H1 (cell line): Measurements from ENCODE around the gene RBM17. TPM values are rescaled to one million over a fixed set of nuclear protein-coding genes. Genes with fewer than 3 reads are reported as not detected.

Experiments used
- CTCF ChIA-PET: fragments of 300-600 bp; sonication (Branson Sonifier 250); formaldehyde crosslinking; loops from one replicate; lab custom pipeline; 2021; ENCODE audit not compliant: partially characterized antibody; lab: Charles Lee
- POLR2A ChIA-PET: fragments of 300-600 bp; sonication (Branson Sonifier 250); formaldehyde crosslinking; loops from one replicate; lab custom pipeline; 2021; ENCODE audit warnings: inconsistent platforms; ENCODE audit not compliant: partially characterized antibody; lab: Charles Lee
- DNase-seq, 2 experiments: peaks; one replicate each; pipeline versions ENCODE4 v3.0.0 to v3.0.0-alpha.2; 2010 to 2022; ENCODE audit warnings: low spot score in 2 of 2, low read depth in 1 of 2, mixed read lengths in 1 of 2
- FAIRE-seq: peaks from 2 replicates; lab custom pipeline; 2011; peaks lifted over from hg19 to GRCh38; lab: Jason Lieb, UNC
- H2AFZ ChIP-seq: 2 replicates; pipeline ENCODE4 v1.8.1; 2012; ENCODE audit warnings: low read length, inconsistent platforms
- H2AK5ac ChIP-seq: 2 replicates; pipeline ENCODE4 v1.6.1; 2013; ENCODE audit warnings: low read depth, low read length
- H2BK120ac ChIP-seq: replicated peaks from 2 replicates; pipeline ENCODE3; 2013; ENCODE audit warnings: low read depth, low read length, inconsistent platforms
- H2BK12ac ChIP-seq: 2 replicates; pipeline ENCODE4 v1.6.1; 2013; ENCODE audit warnings: low read depth, low read length
- H2BK15ac ChIP-seq: 2 replicates; pipeline ENCODE4 v1.6.1; 2013; ENCODE audit warnings: low read length
- H2BK20ac ChIP-seq: 2 replicates; pipeline ENCODE4 v1.6.1; 2013; ENCODE audit warnings: low read length
- H2BK5ac ChIP-seq: 2 replicates; pipeline ENCODE4 v1.6.1; 2013; ENCODE audit warnings: low read depth, low read length
- H3K14ac ChIP-seq: 2 replicates; pipeline ENCODE4 v1.6.1; 2013; ENCODE audit warnings: inconsistent platforms; ENCODE audit not compliant: insufficient read length
- H3K18ac ChIP-seq: 2 replicates; pipeline ENCODE4 v1.6.1; 2013; ENCODE audit warnings: low read length; ENCODE audit errors: extremely low read depth
- H3K23ac ChIP-seq: 2 replicates; pipeline ENCODE4 v1.6.1; 2013; ENCODE audit warnings: inconsistent platforms; ENCODE audit not compliant: insufficient read length
- H3K23me2 ChIP-seq: 2 replicates; pipeline ENCODE4 v1.6.1; 2013; ENCODE audit warnings: low read depth, low read length
- H3K27ac ChIP-seq: 2 replicates; pipeline ENCODE4 v1.6.1; 2011; ENCODE audit warnings: low read depth, low read length, inconsistent platforms
- H3K27me3 ChIP-seq, 4 experiments: replicated peaks in 1 of 4; 1 replicate in 1 of 4; 2 replicates in 3 of 4; pipeline versions ENCODE4 v1.6.1 to v1.8.1; 2011 to 2013; ENCODE audit warnings: low read length in 3 of 4, mild to moderate bottlenecking in 3 of 4, inconsistent platforms in 2 of 4, mixed read lengths in 2 of 4, moderate library complexity in 1 of 4; ENCODE audit not compliant: control insufficient read depth in 3 of 4, insufficient read depth in 3 of 4; ENCODE audit errors: extremely low read depth in 1 of 4
- H3K36me3 ChIP-seq, 4 experiments: 2 replicates each; pipeline versions ENCODE4 v1.6.1 to v1.8.1; 2011 to 2013; ENCODE audit warnings: mild to moderate bottlenecking in 4 of 4, low read length in 3 of 4, moderate library complexity in 2 of 4, control low read depth in 1 of 4, inconsistent platforms in 1 of 4; ENCODE audit not compliant: insufficient read depth in 4 of 4, control insufficient read depth in 2 of 4
- H3K4ac ChIP-seq: replicated peaks from 2 replicates; pipeline ENCODE3; 2013; ENCODE audit warnings: low read length, low read depth, mixed read lengths, inconsistent platforms; ENCODE audit not compliant: insufficient read length
- H3K4me1 ChIP-seq, 4 experiments: replicated peaks in 1 of 4; 1 replicate in 1 of 4; 2 replicates in 3 of 4; pipeline versions ENCODE4 v1.6.1 to v1.8.1; 2011 to 2013; ENCODE audit warnings: low read length in 3 of 4, inconsistent platforms in 2 of 4, mixed read lengths in 1 of 4; ENCODE audit not compliant: insufficient read depth in 4 of 4, control insufficient read depth in 3 of 4
- H3K4me2 ChIP-seq, 2 experiments: 2 replicates each; pipeline versions ENCODE4 v1.6.1 to v1.8.1; 2011 to 2013; ENCODE audit warnings: low read depth in 2 of 2, low read length in 2 of 2, control low read depth in 1 of 2, inconsistent platforms in 1 of 2, mild to moderate bottlenecking in 1 of 2; ENCODE audit not compliant: insufficient read depth in 1 of 2
- H3K4me3 ChIP-seq, 4 experiments: fragments of 200-600, 300-600 bp in 1 of 4; sonication (generic), shearing (Covaris generic), sonication (Bioruptor Twin) in 1 of 4; 2 replicates each; pipeline versions ENCODE4 v1.5.1 to v1.8.1; 2011 to 2016; ENCODE audit warnings: low read length in 4 of 4, low read depth in 3 of 4, control low read depth in 2 of 4, inconsistent platforms in 2 of 4, mild to moderate bottlenecking in 2 of 4, mixed read lengths in 1 of 4, moderate library complexity in 1 of 4; ENCODE audit not compliant: insufficient read depth in 2 of 4; ENCODE audit errors: extremely low read depth in 1 of 4
- H3K56ac ChIP-seq: replicated peaks from 2 replicates; pipeline ENCODE3; 2013; ENCODE audit warnings: low read depth, mild to moderate bottlenecking, mixed read lengths, low read length, inconsistent platforms; ENCODE audit not compliant: insufficient read length
- H3K79me1 ChIP-seq: 2 replicates; pipeline ENCODE4 v1.6.1; 2013; ENCODE audit warnings: low read depth, low read length, control low read depth
- H3K79me2 ChIP-seq, 2 experiments: 2 replicates each; pipeline versions ENCODE4 v1.6.1 to v1.8.1; 2012 to 2013; ENCODE audit warnings: low read length in 2 of 2, mild to moderate bottlenecking in 2 of 2, inconsistent platforms in 1 of 2; ENCODE audit not compliant: insufficient read depth in 2 of 2, control insufficient read depth in 1 of 2
- H3K9ac ChIP-seq, 4 experiments: replicated peaks in 1 of 4; 1 replicate in 1 of 4; 2 replicates in 3 of 4; pipeline versions ENCODE4 v1.6.1 to v1.8.1; 2011 to 2013; ENCODE audit warnings: low read depth in 3 of 4, low read length in 3 of 4, control low read depth in 2 of 4, mild to moderate bottlenecking in 2 of 4, moderate library complexity in 2 of 4, inconsistent platforms in 1 of 4; ENCODE audit errors: extremely low read depth in 1 of 4
- H3K9me3 ChIP-seq, 2 experiments: 2 replicates each; pipeline versions ENCODE4 v1.6.1 to v1.8.1; 2012 to 2013; ENCODE audit warnings: mild to moderate bottlenecking in 2 of 2, moderate library complexity in 2 of 2, control low read depth in 1 of 2, inconsistent platforms in 1 of 2, low read depth in 1 of 2, low read length in 1 of 2, mixed read lengths in 1 of 2; ENCODE audit not compliant: insufficient read depth in 2 of 2
- H4K20me1 ChIP-seq, 2 experiments: replicated peaks in 1 of 2; 2 replicates each; pipeline versions ENCODE3 to v1.8.1; 2011 to 2013; ENCODE audit warnings: inconsistent platforms in 2 of 2, low read length in 2 of 2, mild to moderate bottlenecking in 1 of 2; ENCODE audit not compliant: insufficient read depth in 2 of 2, control insufficient read depth in 1 of 2
- H4K5ac ChIP-seq: 2 replicates; pipeline ENCODE4 v1.6.1; 2013; ENCODE audit warnings: low read length, low read depth, mixed read lengths, inconsistent platforms; ENCODE audit not compliant: insufficient read length
- H4K8ac ChIP-seq: 2 replicates; pipeline ENCODE4 v1.8.0; 2013; ENCODE audit warnings: mild to moderate bottlenecking, moderate library complexity, low read length, inconsistent platforms; ENCODE audit not compliant: insufficient read depth; ENCODE audit errors: extremely low read depth
- H4K91ac ChIP-seq: replicated peaks from 2 replicates; pipeline ENCODE3; 2013; ENCODE audit warnings: low read length, mixed read lengths, inconsistent platforms; ENCODE audit not compliant: insufficient read length
- CHD1 ChIP-seq: IDR thresholded peaks from 2 replicates; pipeline ENCODE4 v1.6.1; 2012; ENCODE audit warnings: low read depth, low read length, improper control_type of control experiment
- CTBP2 ChIP-seq: IDR thresholded peaks from 2 replicates; pipeline ENCODE4 v1.7.0; 2011; ENCODE audit warnings: borderline replicate concordance, mild to moderate bottlenecking, moderate library complexity, mixed read lengths, low read length; ENCODE audit not compliant: insufficient read depth, insufficient read length
- JUND ChIP-seq: IDR thresholded peaks from 2 replicates; pipeline ENCODE4 v1.6.1; 2011; ENCODE audit warnings: mild to moderate bottlenecking, improper control_type of control experiment, low read length
- MAFK ChIP-seq: IDR thresholded peaks from 2 replicates; pipeline ENCODE4 v1.6.1; 2012; ENCODE audit warnings: low read depth, mild to moderate bottlenecking, improper control_type of control experiment, low read length
- RNF2 ChIP-seq: fragments of 200-900, 300-1000 bp; sonication (generic); IDR thresholded peaks from 2 replicates; pipeline ENCODE4 v1.7.1; 2016; ENCODE audit warnings: borderline replicate concordance, low read depth, mild to moderate bottlenecking, antibody characterized with exemption, low read length; ENCODE audit not compliant: poor library complexity, severe bottlenecking; ENCODE audit errors: missing control alignments
- TAF7 ChIP-seq: optimal IDR thresholded peaks from 2 replicates; pipeline ENCODE3; 2011; ENCODE audit warnings: low read depth, mild to moderate bottlenecking, inconsistent platforms, low read length, moderate library complexity, borderline replicate concordance
- USF2 ChIP-seq: IDR thresholded peaks from 2 replicates; pipeline ENCODE4 v1.6.1; 2011; ENCODE audit warnings: low read length, improper control_type of control experiment
- WGBS, 2 experiments: shearing (Covaris generic) in 1 of 2; methylation state at CpG; one replicate each; pipeline versions ENCODE4 v1.1.6 to v1.1.7; 2013 to 2015; ENCODE audit warnings: low lambda C conversion rate in 2 of 2, mixed read lengths in 2 of 2, inconsistent platforms in 1 of 2, low coverage in 1 of 2, missing lambda C conversion rate in 1 of 2; ENCODE audit not compliant: insufficient replicate concordance in 2 of 2, insufficient coverage in 1 of 2, insufficient read length in 1 of 2; ENCODE audit errors: extremely low coverage in 1 of 2, missing lambda C conversion rate in 1 of 2; 5-methylcytosine and 5-hydroxymethylcytosine counted together
- polyA plus RNA-seq, 7 experiments: library from polyadenylated mRNA; depleted of rRNA in 3 of 7; stranded (reverse) in 5 of 7; unstranded in 2 of 7; fragments of >200 nt in 5 of 7; fragments of 200-250 nt in 2 of 7; gene quantifications; 1 replicate in 5 of 7; 2 replicates in 1 of 7; 4 replicates in 1 of 7; pipeline versions ENCODE4 v1.2.1 to v1.2.3, GENCODE V29; 2011 to 2013; ENCODE audit warnings: missing spikeins in 2 of 7, mixed read lengths in 2 of 7
- total RNA-seq: library from RNA; stranded (reverse); fragmentation: NEBNext Ultra II Directional; extraction: Animal tissue kit (Norgen Biotek cat#: 25700); gene quantifications from 2 replicates; pipeline ENCODE4 v1.2.1, GENCODE V29; 2021

The RBM17 gene
- total and polyA plus RNA-seq, 2 of the 8 experiments (the other 6 are each of a cell fraction or from before 2014, with no cell fraction given), result 15.7 to 128 TPM

GRCh38 chr10:6154566-6154965 lies 65.7 kb downstream of the RBM17 start:
- H3K79me2 ChIP-seq, result peaks cover 0 to 10% of the 10 kb centered on the region in 2 experiments; a peak in 1 of 4 replicates
- ChIA-PET CTCF (interaction anchor here (0.5 to 7.4 kb wide), 7 partner anchors 8 to 248 kb away, joined by 3 to 51 read pairs (median 3); partner anchors contain the start of gene PFKFB3), POLR2A (interaction anchor here (1.1 to 5.7 kb wide), 3 partner anchors 12 to 48 kb away, joined by 5 to 24 read pairs (median 10); partner anchors contain the start of gene PFKFB3)

More at GRCh38 chr10:6154566-6154965, 65.7 kb downstream of the RBM17 start:
- H3K56ac ChIP-seq, result no peak overlapping the region
- no peak overlapping the region for H3K14ac ChIP-seq
- H3K9ac ChIP-seq, result no peak overlapping the region
- H3K79me1 ChIP-seq, result no peaks in the 10 kb centered on the region; the same call in 1 of the 2 replicates
- no peak overlapping the region for H2BK120ac ChIP-seq
- WGBS, 2 experiments, result 91% methylated on average over 14 of the region's 14 CpGs; no CpG with 5 or more reads in 1 of the 2 experiments
- DNase-seq, result no peak
- H2AK5ac ChIP-seq, result no peak overlapping the region
- H4K91ac ChIP-seq, result no peak overlapping the region
- H4K5ac ChIP-seq, result no peak overlapping the region
- no peak for FAIRE-seq
- no peak overlapping the region for H3K18ac ChIP-seq
- no peak overlapping the region for H2BK12ac ChIP-seq
- no peak overlapping the region for H4K8ac ChIP-seq
- no peak overlapping the region for H2AFZ ChIP-seq
- H2BK5ac ChIP-seq, result no peak overlapping the region
- no peaks in the 10 kb centered on the region for H3K9me3 ChIP-seq
- H3K4me3 ChIP-seq, result no peak overlapping the region
- H3K23me2 ChIP-seq, result no peaks in the 10 kb centered on the region; the same call in 1 of the 2 replicates
- no peak overlapping the region for H2BK15ac ChIP-seq
- peaks cover 2 to 4% of the 10 kb centered on the region in 2 experiments for H4K20me1 ChIP-seq
- H3K23ac ChIP-seq, result no peak overlapping the region
- peaks cover 0 to 5% (median 4%) of the 10 kb centered on the region in 4 experiments; a peak in 5 of 7 replicates for H3K4me1 ChIP-seq
- no peak overlapping the region for H3K27ac ChIP-seq
- no peaks in the 10 kb centered on the region for H3K27me3 ChIP-seq
- no peaks in the 10 kb centered on the region for H3K36me3 ChIP-seq
- H2BK20ac ChIP-seq, result no peak overlapping the region
- TF ChIP-seq USF2, result no peak
- no peak for TF ChIP-seq RNF2
- no peak for TF ChIP-seq TAF7
- no peak for TF ChIP-seq MAFK
- TF ChIP-seq CHD1, result no peak
- no peak for TF ChIP-seq CTBP2
- no peak for TF ChIP-seq JUND
- no peak overlapping the region for H3K4ac ChIP-seq
- no peak overlapping the region for H3K4me2 ChIP-seq
